ENCODE data around the gene FBXW11. TPM values are rescaled to one million over a fixed set of nuclear protein-coding genes. Genes with fewer than 3 reads are reported as not detected.

The FBXW11 gene
- total and polyA plus RNA-seq, 2 of the 8 experiments (the other 6 are each of a cell fraction or from before 2014, with no cell fraction given): 45.0 to 75.6 TPM

- H2BK12ac ChIP-seq (ENCODE audit: low read depth, low read length): no peak overlapping the region
- H4K8ac ChIP-seq (ENCODE audit: extremely low read depth, insufficient read depth, low read length): no peak overlapping the region
- no peak overlapping the region for H2BK15ac ChIP-seq (ENCODE audit: low read length)
- no peak overlapping the region for H3K4me2 ChIP-seq (ENCODE audit: insufficient read depth in 1 of 2, low read depth in 2 of 2, low read length in 2 of 2)
- H3K79me2 ChIP-seq (ENCODE audit: control insufficient read depth in 1 of 2, insufficient read depth in 2 of 2, low read length in 2 of 2): peaks cover 3 to 89% of the 10 kb centered on the region in 2 experiments; a peak in 3 of 4 replicates
- no peak overlapping the region for H3K9ac ChIP-seq (replicated peaks in 1 of 4; ENCODE audit: extremely low read depth in 1 of 4, low read depth in 3 of 4, low read length in 3 of 4)
- H3K4ac ChIP-seq (replicated peaks; ENCODE audit: insufficient read length, low read depth, low read length): no peak overlapping the region
- no peaks in the 10 kb centered on the region; the same call in 1 of the 2 replicates for H3K79me1 ChIP-seq (ENCODE audit: low read depth, low read length)
- H3K14ac ChIP-seq (ENCODE audit: insufficient read length): no peak overlapping the region
- no peak overlapping the region for H2BK120ac ChIP-seq (replicated peaks; ENCODE audit: low read depth, low read length)
- POLR2A ChIA-PET (ENCODE audit: partially characterized antibody): interaction anchor here (1.3 to 1.7 kb wide), 2 partner anchors 99 to 102 kb away, joined by 4 read pairs; partner anchors contain the start of gene FBXW11
- DNase-seq (ENCODE audit: low read depth in 1 of 2, low spot score in 2 of 2) (no peak), FAIRE-seq (no peak)
- no peak overlapping the region for H2BK20ac ChIP-seq (ENCODE audit: low read length)
- H4K20me1 ChIP-seq (replicated peaks in 1 of 2; ENCODE audit: control insufficient read depth in 1 of 2, insufficient read depth in 2 of 2, low read length in 2 of 2): peaks cover 9 to 15% of the 10 kb centered on the region in 2 experiments
- WGBS, 2 experiments (ENCODE audit: extremely low coverage in 1 of 2, insufficient coverage in 1 of 2, insufficient read length in 1 of 2, insufficient replicate concordance in 2 of 2, low coverage in 1 of 2, low lambda C conversion rate in 2 of 2, missing lambda C conversion rate in 1 of 2): 90% methylated on average over 7 of the region's 7 CpGs; no CpG with 5 or more reads in 1 of the 2 experiments
- H3K56ac ChIP-seq (replicated peaks; ENCODE audit: insufficient read length, low read depth, low read length): no peak overlapping the region
- no peaks in the 10 kb centered on the region for H3K23me2 ChIP-seq (ENCODE audit: low read depth, low read length)
- H4K91ac ChIP-seq (replicated peaks; ENCODE audit: insufficient read length, low read length): no peak overlapping the region
- no peak overlapping the region for H3K18ac ChIP-seq (ENCODE audit: extremely low read depth, low read length)
- no peak overlapping the region for H2BK5ac ChIP-seq (ENCODE audit: low read depth, low read length)
- TF ChIP-seq NANOG (IDR thresholded peaks at IDR 0.05; ENCODE audit: insufficient read depth, low read depth, low read length, poor library complexity, severe bottlenecking) (no peak), RBBP5 (IDR thresholded peaks at IDR 0.05; ENCODE audit: borderline replicate concordance, low read depth, low read length) (no peak), CBX8 (IDR thresholded peaks at IDR 0.05; ENCODE audit: borderline replicate concordance, low read depth, low read length) (no peak), KDM4A (IDR thresholded peaks at IDR 0.05; ENCODE audit: low read depth, low read length, severe bottlenecking) (no peak), CHD2 (IDR thresholded peaks at IDR 0.05; ENCODE audit: low read length) (no peak), GABPA (IDR thresholded peaks at IDR 0.05; ENCODE audit: borderline replicate concordance, insufficient read depth, low read length) (no peak), PHF8 (conservative IDR thresholded peaks at IDR 0.05; ENCODE audit: low read depth, low read length) (no peak)
- CTCF ChIA-PET (ENCODE audit: partially characterized antibody): interaction anchor here (0.7 to 7.3 kb wide), 19 partner anchors 8 to 488 kb away, joined by 3 to 83 read pairs (median 5); partner anchors contain the start of genes FBXW11 and FGF18
- H2AK5ac ChIP-seq (ENCODE audit: low read depth, low read length): no peak overlapping the region
- H3K27ac ChIP-seq (ENCODE audit: low read depth, low read length): no peak overlapping the region
- no peaks in the 10 kb centered on the region for H3K27me3 ChIP-seq (replicated peaks in 1 of 4; ENCODE audit: control insufficient read depth in 3 of 4, extremely low read depth in 1 of 4, insufficient read depth in 3 of 4, low read length in 3 of 4)
- no peak overlapping the region for H4K5ac ChIP-seq (ENCODE audit: insufficient read length, low read depth, low read length)
- peaks cover 0 to 4% (median 2%) of the 10 kb centered on the region in 4 experiments; a peak in 3 of 7 replicates for H3K4me1 ChIP-seq (replicated peaks in 1 of 4; ENCODE audit: control insufficient read depth in 3 of 4, insufficient read depth in 4 of 4, low read length in 3 of 4)
- H3K4me3 ChIP-seq (ENCODE audit: extremely low read depth in 1 of 4, insufficient read depth in 2 of 4, low read depth in 3 of 4, low read length in 4 of 4): no peak overlapping the region
- H3K23ac ChIP-seq (ENCODE audit: insufficient read length): no peak overlapping the region
- no peak overlapping the region for H2AFZ ChIP-seq (ENCODE audit: low read length)
- H3K36me3 ChIP-seq (ENCODE audit: control insufficient read depth in 2 of 4, insufficient read depth in 4 of 4, low read length in 3 of 4): peaks cover 0 to 11% (median 3%) of the 10 kb centered on the region in 4 experiments; a peak in 6 of 8 replicates
- H3K9me3 ChIP-seq (ENCODE audit: insufficient read depth in 2 of 2, low read depth in 1 of 2, low read length in 1 of 2): no peaks in the 10 kb centered on the region
These were observed 99.5 kb downstream of the FBXW11 start for GRCh38 chr5:171906703-171907590.

Data from H1 (cell line).